ENCODE results near the gene GSE1.

- TF ChIP-seq POLR2A (IDR thresholded peaks at IDR 0.05; ENCODE audit: low read length) (no peak), GATA1 (IDR thresholded peaks at IDR 0.05; ENCODE audit: low read depth, low read length) (no peak)
Measured at GRCh38 chr16:85664580-85665372, 51.7 kb downstream of the GSE1 start.
